GM10266 (cell line): Measurements from ENCODE around the gene MAST1.

Experiments
- DNase-seq: peaks from one replicate; pipeline ENCODE4 v3.0.0; 2012; ENCODE audit errors: extremely low spot score
- CTCF ChIP-seq: IDR thresholded peaks from 2 replicates; pipeline ENCODE4 v1.5.1; 2012; ENCODE audit warnings: mild to moderate bottlenecking, low read depth; ENCODE audit not compliant: control insufficient read depth, insufficient read depth; ENCODE audit errors: missing control alignments

The MAST1 gene

GRCh38 chr19:12838182-12838885, at the start of gene MAST1:
Gene MAST1 (plus strand): TSS chr19:12838515. CDS start chr19:12838573, 58 bp downstream.
- peak; percentile 95 for DNase-seq
- peak; percentile 80 for TF ChIP-seq CTCF

GRCh38 chr19:12788682-12789097, 49.6 kb upstream of the MAST1 start:
- DNase-seq, result peak; percentile 87
- TF ChIP-seq CTCF, result peak; percentile 28

- no peak for TF ChIP-seq CTCF
- no peak for DNase-seq
Measured at GRCh38 chr19:12789098-12789903, 49.0 kb upstream of the MAST1 start.

GRCh38 chr19:12789904-12790619, 48.3 kb upstream of the MAST1 start:
- no peak for TF ChIP-seq CTCF
- peak; percentile 98 for DNase-seq

GRCh38 chr19:12790628-12791344, 47.5 kb upstream of the MAST1 start:
- TF ChIP-seq CTCF, result no peak
- no peak for DNase-seq

- TF ChIP-seq CTCF, result no peak
- DNase-seq, result peak; percentile 95
Measured at GRCh38 chr19:12791345-12792050, 46.8 kb upstream of the MAST1 start, which contains the start of gene JUNB. Gene JUNB (plus strand): TSS chr19:12791486. CDS start chr19:12791772, 286 bp downstream.
